Fibroblast of skin of left quadriceps (primary cell): ENCODE results near the gene MYBPC3.

ENCODE experiments used
- DNase-seq, 2 experiments: peaks; one replicate each; pipeline ENCODE4 v3.0.0-alpha.2; 2013; ENCODE audit warnings: low read depth in 2 of 2

Gene MYBPC3

DNA sequence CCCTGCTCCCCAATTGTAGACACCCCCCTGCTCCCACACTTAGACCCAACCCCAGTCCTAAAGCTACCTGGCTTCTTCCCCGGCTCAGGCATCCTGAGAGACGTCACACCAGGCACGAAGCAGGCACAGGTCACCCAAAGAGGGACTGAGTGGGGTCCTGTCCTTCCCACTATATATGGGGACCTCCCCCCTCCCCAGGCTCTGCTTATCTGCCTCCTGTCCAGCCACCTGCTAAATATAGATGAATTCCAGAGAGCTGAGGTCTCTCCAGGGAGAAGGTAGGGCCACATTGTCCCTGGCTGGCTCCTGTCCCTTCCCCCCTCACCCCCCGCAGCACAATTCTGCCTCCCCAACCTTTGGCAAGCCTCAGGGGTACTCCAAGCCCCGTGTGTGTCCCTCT lies at the start of gene MYBPC3:
MYBPC3 (minus strand) TSS at position 147 of the 400 bp plus-strand sequence; CDS start at position 92, 55 bp downstream.
- DNase-seq, result no peak

DNA sequence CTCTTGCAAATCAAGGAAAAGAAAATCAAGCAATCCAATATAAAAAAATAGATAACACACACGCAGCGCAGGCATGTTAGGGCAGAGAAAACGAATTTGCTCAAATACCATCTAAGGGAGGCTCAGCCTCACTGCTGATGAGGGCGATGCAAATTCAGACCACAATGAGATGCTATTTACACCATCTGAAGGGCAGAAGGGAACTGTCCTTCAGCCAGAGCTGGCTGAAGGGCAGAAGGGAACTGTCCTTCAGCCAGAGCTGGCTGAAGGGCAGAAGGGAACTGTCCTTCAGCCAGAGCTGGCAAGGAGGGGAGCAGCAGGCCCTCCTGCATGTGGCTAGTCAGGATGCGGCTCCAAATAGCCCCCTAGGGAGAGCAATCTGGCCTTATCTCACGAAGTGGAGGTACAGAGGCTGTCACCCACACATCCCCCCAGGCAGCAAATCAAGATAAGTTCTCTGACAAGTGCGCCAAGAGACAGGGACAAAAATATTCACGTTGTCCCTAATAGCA lies 48.3 kb upstream of the MYBPC3 start:
- no peak for DNase-seq

DNA sequence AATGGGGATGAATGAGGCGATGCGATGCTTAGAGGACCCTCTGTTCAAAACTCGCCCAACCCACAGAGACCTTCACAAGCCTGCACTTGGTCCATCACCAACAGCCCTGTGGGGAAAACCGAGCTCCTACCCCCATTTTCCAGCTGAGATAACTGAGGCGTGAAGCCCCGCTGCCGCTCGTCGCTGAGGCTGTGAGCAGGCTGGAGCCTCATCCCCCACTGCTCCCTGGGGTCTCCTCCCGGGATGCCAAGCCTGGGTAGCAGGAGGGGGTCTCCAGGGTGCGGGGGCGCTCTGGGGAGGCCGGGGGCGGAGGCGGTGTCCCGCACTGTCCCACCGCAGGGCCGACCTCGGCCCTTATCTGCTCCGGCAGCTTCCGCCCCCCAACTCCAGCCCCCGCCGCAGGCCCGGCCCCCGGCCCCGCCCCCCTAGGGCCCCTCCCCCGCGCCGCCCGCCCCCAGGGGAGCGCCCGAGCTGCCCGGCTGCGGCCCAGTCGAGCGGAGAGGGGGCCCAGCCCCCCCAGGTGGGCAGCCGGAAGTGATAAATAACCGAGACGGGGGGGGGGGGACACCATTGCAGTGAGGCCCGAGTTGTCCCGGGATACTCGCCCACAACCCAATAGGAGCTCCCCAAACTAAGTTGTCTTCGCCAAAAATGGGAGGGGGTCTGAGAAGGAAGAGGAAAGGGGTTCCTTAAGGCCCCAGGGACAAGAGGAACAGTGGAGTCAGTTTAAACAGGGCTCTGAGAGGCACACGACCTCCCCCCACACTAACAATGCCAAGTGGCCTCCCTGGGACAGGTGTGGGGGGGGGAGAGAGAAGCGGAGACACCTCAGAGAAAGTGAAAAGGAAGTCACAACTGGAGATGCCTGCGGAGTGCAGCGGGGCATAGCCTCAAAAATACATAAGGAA lies 47.6 kb upstream of the MYBPC3 start:
- DNase-seq, result no peak

DNA sequence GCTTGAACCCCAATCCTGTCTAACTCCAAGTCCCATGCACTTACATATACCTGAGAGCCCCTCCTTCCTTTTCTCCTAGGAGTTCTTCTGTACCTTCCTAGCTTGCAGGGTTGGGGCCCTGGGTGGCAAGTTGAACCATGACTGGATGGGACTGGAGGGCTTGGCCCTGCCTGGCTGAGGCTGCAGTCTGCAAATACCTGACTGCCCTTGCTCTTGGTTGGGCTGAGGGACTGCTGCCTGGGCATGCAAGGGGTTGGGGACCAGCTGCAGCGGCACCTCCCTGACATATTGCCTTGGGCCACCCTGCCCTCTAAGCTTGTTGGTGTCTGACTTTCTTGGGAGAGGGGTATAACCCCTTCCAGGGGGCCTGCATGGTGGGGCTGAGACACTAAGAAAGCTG lies 46.0 kb upstream of the MYBPC3 start:
- no peak for DNase-seq

DNA sequence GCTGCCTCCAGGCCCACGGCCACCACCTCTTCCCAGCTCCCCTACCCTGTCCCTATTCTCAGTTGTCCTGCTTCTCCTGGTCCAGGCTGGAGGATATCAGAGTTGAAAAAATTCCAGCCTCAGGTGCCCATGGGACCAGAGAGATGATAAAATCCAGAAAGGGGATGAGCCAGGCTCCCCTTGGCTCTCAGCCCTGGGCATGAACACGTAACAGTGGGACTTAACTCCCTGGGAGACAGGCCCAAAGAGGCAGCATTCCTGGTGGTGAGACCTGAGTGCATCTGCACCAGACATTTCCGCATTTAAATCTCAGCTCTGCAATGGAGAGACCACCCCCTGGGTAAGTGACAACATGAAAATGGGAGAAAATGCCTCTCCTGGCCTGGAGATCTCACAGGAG lies 45.5 kb upstream of the MYBPC3 start:
- no peak for DNase-seq

DNA sequence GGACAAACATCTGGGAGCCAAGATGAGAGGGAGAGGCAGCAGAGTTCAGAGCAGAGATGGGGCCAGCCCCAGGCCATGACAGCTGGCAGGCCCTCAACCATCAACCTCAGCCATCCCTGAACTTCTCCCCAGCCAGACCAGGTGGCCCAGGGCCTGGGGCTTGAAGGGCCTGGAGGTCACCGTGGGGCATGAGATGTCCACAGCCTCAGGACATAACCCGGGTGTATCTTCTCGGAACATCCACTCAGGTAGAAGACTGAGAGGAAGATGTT lies 43.5 kb upstream of the MYBPC3 start:
- DNase-seq, result no peak

DNA sequence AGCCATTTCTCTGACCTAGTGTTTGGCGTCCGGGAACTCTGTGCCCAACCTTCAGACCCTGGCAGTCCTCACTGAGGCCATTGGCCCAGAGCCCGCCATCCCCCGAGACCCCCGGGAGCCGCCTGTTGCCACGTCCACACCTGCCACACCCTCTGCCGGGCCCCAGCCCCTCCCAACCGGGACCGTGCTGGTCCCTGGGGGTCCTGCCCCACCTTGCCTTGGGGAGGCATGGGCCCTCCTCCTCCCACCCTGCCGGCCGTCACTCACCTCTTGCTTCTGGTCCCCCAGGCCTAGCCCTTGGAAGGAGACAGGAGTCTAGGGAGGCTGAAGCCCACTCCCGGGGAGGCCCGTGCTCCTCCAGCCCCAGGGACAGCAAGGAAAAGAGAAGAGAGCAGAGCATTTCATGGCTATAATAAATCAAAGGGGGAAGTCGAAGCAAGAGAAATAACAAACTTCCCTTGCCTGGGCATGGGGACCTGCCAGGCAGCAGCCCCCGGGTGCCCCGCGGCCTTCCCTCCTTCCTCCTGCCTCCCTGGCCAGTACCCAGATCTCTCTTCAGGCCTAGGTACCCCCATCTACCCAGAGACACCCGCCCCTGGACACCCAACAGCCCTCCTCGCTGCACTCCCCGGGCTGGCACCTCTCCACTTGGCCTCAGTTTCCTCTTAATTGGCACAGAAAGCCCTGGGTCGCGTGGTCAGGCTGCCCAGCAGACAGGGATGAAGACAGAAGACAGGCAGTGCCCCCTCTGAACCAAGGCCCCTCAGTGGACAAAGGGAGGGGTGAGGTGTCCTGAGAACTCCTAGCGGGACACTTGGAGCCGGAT lies 42.9 kb upstream of the MYBPC3 start:
- no peak for DNase-seq

DNA sequence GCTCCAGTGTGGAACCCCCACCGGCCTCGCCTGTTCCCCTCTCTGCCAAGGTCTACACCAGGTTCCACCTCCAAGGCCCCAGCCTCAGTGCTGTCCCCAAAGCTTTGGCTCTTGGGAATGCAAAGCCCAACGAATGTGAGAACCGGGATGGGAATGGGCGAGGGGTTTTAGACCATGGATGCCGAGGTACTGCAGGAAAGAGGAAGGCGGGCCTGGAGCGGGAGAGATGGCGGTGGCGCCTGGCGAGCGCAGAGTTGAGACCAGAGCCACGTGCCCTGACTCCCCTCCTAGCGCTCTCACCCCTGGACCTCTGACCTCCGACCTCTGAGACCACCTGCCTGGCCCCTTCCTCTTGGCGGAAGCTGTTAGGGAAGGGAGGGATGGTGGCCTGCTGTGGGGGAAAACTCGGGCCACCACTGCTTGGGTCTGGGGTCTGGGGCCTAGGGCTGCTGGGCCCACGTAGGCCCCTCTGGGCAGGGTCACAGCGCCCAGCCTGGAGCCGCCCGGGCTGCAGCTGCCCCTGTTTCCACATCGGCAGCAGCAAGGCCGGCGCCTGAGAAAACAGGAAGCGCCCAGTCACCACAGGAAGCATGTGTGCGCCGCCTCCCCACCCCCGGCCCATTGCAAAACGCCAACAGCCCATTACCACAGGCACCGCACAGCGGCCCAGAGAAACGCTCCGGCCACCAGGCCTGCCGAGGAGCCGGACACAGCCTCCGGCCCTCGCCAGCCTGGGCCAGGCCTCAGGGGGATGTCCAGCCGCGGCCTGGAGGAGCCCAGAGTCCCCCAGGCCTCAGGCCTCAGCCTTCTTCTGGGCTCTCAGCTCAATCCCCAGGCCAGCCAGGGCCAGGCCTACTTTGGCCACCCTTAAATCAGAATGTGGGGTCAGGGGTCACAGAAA lies 42.1 kb upstream of the MYBPC3 start:
- no peak for DNase-seq

DNA sequence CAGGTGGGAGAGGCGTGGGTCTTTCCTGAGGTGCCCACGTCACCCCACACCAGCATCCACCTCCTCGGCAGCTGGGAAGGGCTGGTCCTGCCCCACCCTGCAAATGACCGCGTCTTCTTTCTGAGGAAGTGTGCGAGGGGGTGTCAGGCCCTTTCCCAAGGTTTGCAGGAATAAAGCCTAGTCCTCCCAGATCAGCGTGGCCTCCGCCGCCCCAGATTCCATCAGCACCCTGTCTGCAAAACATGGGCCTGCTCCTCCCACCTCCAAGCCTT lies 41.5 kb upstream of the MYBPC3 start:
- no peak for DNase-seq

DNA sequence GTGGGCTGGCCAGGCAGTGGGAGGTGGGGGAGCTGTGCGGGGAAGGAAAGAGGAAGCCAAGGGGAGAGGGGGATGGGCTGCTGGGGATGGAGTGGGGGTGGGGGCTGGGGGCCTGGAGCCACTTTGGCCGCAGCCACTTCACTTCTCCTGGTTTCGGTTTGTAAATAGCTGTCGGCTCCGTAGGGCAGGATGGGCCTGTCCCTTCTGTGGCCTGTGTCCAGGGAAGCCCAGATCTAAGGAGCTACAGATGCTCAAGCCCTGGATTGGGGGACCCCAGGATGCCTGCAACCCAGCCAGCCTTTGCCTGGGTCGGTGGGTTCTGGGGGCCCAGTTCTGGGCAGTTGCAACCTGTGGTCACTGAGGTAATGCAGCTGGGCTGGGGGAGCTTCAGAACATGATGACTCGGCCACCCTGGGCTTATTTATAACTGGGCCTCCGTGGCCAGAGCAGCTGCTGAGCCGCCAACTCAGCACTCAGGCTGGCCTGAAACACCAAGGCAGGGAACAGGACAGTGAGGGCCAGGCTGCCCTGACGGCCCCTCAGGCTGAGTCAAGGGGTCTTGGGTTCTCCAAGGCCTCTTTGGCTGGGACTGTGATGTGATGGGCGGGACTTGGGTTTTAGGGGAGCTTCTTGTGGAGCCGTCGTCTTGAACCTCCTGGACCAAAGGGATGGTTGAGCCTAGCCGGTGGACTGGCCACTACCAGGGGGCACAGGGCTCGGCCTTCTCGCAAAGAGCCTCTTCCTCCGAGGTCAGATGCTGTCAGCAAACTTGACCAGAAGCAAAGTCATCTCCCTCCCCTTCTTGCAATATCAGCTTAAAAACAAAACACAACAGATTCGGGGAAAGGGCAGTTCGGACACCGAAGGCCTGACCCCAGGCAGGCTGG lies 40.9 kb upstream of the MYBPC3 start:
- no peak for DNase-seq

DNA sequence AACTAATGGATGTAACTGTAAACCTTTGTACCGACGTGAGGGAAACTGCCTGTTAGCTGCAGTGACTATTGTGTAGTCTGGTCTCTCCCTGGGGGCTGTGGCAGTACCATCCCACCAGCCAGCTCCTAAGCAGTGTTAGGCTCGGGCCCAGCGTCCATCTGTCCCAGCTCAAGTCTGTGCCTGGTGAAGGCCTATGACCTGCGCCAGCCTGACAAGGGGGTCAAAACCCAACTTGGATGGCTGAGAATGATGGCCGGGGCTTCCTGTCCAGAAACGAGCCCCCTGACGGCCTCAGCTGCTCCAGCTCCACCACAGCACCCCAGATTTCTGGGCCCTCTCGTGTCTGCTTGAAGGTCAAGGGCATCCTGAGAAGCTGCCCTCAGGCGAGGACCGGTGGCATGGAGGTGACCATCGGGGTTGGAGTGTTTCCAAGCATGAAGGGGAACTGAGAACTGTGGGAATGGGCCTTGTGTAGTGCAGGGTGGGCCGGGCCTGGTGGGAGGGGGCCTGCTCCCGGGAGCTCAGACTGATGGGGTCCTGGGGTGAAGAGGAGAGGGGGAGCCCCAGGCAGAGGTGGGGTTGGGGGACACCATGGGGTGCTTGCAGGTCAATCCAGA lies 40.2 kb upstream of the MYBPC3 start:
- DNase-seq, result no peak

DNA sequence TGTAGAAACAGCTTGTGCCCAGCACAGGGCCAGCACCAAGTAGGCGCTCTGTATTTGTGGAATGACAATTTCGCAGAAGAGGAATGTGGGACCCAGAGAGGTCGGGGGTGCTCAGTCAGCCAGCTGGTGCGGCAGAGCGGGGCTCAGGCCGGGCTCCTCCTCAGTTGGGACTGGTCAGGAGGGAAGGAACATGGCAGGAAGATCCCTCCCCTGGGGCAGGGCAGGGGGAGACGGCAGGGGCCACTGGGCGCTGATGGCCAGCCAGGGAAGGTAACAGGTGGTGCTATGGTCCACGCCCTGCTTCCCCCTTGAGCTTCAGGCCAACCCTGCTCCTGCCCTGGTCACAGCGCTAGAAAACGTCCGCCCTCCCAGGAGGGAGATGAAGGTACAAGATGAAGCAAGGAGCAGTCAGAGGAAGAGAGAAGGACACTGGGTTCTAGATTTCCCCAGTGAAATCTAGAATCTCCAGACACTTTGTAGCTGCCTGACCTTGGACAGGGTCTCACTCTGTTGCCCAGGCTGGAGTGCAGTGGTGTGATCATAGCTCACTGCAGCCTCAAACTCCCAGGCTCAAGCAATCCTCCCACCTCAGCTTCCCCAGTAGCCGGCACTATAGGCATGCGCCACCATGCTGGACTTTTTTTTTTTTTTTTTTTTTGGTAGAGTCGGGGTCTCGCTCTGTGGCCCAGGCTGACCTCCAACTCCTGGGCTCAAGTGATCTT lies 39.4 kb upstream of the MYBPC3 start:
- DNase-seq, result no peak

DNA sequence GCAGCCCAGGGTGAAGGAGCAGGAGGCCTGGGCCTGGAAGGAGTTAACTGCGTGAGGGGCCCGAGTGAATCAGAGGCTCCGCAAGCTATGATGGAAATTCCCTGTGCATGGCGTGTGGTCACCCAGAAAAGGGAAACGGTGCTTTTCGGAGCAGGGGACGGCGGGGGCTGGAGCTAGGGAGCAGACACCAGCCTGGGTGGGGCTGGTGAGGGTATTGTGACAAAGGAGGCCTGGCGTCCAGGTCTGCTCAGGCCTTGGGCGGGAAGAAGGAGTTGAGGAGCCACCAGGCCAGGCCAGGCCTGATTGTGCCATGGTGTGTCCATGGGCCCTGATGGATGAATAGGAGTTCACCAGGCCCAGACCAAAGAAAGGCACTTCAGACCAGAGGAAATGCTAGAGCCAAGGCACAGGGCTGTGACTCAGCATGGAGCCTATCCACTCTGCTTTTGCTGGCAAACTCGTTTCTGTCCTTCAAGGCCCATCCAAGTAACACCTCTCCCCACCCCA lies 38.6 kb upstream of the MYBPC3 start:
- DNase-seq, result no peak

DNA sequence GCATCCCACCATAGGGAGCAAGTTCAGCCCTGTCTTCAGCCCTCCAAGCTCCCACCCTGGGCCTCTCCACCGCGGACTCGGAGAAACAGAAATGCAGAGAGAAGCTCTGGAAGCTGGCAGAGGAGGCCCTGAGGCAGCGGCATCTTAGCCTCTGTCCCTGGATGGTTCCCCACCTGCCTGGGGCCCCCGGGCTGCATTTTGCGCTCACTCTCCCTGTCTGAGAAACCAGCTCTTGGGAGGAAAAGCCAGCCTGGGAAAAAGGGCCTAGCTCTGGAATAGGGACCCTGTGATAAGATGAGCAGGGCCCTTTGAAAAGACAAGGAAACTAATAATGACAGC lies 37.9 kb upstream of the MYBPC3 start:
- no peak for DNase-seq

DNA sequence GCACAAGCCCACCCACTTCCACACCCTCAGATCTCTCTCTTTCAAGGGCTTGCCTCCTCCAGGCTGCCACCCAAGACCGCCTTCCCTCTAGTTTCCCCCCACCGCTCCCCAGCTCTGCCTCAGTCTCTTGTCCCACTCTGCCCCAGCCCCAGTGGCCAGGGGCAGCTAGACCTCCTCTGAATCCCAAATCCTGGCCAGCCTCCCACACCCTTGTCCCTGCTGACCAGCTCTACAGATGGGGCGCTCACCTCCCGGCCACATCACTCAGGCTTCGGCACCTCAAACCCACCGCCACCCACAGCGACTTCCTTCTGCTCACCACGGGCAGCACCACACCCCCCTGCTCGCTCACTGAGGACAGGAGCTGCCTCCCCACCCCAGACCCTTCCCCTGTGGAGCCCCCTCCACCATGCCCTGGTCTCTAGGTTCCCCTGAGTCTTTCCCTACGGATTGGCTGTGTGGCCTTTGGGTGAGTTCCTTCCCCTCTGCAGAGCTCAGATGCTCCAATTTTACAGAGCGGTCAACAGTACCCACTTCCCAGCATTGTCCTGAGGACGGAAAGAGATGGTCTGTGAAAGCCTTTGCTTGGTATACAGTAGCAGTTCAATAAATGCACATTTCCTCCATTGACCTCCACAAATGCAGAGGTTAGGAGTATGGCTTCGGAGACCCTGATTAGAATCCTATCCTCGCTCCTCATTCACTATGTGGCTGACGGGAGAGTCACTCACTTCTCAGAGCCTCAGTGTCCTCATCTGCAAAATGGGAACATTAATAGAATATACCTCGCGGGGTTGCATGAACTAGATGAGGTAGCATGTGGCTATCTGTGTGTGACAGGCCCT lies 37.3 kb upstream of the MYBPC3 start:
- no peak for DNase-seq

DNA sequence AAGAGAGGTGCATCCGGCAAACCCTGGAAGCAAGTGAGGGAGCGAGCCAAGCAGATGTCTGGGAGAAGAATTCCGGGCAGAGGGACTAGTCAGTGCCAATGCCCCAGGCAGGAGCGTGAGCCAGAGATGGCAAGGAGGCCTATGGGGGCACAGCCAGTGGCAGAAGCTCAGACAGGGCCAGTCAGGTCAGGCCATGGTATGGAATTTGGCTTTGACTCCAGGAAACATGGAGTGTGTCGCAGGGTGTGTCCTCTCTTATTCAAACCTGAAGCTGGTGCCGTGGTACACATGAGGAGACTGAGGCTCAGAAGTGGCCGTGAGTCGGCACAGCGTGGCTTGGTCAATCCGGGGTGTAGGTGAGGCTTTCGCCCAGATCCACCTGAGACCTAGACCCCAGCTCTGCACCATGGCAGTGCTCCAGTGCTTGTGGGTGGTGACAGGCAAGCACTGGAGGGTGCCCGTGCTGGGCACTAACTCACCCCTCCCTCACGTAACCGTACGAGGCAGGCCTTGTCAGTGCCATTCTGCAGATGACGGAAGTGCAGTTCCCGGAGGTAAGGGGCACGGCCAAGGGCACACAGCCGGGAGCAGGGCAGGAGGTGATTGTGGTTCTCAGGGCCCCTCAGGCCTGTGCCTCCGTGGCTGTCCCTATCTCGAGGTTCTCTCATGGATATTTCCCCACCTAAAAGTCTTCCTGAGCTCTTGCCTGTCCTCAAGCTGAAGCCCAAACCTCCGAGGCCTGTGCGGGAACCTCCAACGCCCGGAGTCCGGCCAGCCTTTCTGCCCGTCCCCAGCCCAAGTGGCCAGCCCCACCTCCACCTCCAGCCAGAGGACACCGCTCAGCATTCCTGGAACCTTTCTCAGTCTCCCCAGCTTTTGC lies 36.4 kb upstream of the MYBPC3 start:
- DNase-seq, result no peak

DNA sequence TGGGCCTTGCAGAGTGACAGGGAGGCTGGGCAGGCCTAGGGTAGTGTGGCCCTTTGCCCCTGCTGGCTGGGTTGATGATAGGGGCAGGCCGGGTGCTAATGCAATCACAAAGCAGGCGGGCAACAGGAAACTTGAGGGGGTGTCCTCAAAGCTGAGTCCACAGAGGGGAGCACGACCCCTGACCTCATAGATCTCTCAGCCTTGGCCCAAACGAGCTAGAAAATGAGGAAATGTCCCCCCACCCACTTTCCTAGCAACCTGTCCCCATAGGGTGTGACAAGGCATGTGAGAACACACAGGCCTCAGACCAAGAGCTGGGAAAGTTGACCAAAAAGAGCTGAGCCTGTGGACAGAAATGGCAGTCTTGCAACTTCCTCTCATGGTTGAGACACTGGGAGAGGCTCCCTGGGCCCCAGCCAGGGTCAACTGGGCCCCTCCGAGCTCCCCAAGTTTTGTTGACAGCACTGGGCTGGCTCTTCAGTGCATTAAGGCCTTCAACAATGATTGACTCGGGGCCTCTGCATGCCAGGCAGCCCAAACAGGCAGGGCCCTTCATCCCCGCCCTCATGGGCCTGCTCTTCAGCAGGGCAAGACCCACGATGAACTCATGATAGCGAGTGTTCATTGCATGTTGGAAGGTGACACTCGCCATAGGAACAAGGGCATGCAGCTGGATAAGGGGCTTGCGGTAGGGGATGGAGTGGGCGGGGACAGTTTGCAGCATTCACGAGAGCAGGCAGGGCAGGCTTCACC lies 35.6 kb upstream of the MYBPC3 start:
- no peak for DNase-seq
